Measurements from ENCODE around the gene HK1.
A peak's percentile ranks its signal among the peaks of the same experiment; 100 is the strongest.

HK1 gene

DNA sequence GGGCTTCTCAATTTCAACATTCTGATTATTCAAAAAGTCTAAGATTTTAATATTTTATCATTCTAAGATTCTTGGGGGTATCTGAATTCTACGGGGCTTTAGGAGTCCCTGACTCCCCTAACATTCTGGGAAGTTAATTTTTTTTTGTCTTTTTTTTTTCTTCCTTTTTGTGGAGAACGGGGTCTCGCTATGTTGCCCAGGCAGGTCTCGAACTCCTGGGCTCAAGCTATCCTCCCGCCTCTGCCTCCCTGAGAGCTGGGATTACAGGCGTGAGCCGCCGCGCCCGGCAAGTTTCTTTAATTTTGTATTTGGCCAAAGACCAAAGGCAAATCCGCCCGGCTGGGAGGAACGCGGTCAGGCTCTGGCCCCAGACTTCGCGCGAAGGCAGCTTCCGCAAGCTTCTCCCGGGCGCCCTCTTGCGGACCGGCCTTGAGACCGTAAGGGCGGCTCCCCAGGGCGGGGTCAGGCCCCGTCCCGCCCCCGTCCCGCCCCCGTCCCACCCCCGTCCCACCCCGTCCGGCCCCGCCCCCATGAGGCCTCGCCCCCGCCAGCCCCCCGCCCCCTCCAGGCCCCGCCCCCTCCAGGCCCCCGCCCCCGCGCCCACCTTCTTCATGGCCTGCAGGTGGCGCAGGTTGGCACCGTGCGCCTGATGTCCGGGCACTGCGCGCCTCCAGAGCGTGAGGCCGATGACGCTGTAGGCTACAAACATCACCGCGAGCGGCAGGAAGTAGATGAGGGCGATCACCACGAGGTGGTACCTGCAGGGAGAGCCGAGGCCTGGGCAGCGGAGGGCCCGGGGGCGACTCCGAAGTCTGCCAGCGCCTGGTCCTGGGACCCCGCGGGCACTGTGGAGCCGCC, 130.3 kb downstream of the HK1 start:
- DNase-seq: peak; percentile 93

DNA sequence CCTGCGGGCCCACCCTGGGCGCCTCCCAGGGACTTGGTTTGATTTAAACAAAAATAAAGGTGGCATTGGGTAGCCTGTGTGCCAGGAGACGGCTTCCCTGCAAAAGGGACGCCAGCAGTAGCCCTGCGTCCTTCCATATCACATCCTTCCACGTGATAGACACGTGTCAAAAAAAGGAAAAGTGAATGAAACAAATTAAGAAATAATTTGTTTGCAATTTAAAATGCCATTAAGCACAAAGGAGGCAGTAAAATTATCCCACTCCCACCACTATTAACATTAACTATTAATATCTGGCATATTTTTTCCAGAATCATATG, 130.8 kb downstream of the HK1 start:
- no peak for DNase-seq

DNA sequence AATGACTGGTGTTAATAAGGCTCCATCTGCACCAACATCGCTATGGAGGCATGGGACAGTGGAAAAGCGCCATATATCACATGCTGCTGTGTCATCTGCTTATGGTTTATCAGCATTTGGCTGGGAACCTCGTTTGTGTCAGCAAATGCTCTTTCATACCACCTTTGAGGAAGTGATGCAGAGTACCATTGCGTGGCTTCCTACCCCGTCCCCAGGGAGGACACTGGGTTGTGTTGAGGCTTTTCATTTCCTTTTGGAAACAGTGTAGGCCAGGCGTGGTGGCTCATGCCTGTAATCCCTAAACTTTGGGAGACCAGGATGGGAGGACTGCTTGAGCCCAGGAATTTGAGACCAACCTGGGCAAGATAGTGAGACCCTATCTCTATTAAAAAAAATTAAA, 131.7 kb downstream of the HK1 start:
- DNase-seq: no peak

DNA sequence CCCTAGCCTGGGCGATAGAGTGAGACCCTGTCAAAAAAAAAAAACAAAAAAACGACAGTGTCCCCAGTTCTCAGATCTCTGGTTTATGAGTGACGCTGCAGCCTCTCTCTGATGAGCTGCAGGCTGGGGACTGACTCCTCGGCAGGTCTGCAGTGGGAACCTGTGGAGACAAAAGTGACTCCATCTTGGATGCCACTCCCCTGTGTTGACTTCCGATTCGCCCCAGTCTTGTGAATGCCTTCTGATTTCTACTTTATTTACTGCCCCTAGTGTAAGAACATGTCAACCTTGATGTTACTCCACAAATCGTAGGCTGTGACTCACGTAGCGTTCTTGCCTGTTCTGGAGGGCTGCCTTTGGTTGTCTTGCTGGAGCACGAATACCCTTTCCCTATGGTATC, 132.2 kb downstream of the HK1 start:
- no peak for DNase-seq

DNA sequence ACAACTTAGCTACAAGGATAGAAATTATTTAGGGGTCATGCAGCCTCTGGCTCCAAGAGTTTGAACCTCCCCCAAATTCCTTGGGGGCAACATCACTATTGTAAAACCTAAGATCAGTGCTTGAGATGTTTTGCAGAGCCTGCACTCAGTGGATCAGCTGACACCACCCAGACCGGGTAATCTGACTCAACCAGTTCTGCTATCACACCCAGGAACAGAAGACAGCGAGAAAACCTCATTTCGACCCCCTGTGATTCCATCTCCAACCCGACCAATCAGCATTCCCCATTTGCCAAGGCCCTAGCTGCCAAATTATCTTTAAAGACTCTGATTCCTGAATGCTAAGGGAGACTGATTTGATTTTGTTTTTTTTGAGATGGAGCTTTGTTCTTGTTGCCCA, 133.2 kb downstream of the HK1 start:
- DNase-seq: no peak

DNA sequence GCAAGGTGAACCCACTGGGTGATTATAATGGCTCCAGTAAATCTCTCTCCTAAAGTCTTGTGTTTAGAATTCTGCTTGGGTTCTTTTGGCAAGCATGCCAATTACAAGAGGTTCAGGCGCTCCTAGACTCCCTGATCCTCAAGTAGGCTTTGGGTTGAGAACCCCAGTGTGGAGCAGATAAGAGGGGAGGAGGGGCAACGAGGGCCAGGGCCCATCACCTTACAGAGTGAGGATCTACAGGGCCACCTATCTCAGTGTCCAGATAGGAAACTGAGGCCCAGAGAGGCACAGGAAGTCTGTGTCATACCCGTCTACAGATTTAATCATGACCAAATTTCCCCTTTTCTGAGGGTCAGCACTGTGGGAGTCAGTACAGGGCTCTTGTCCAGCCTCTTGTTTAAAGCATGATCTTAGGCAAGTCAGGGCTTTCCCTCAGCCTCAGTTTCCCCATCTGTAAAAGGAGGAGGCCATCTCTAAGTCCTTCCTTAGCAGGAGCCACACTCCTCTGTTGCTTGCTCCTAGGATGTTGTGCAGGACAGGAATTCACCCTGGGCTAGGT, 134.0 kb downstream of the HK1 start:
- no peak for DNase-seq

DNA sequence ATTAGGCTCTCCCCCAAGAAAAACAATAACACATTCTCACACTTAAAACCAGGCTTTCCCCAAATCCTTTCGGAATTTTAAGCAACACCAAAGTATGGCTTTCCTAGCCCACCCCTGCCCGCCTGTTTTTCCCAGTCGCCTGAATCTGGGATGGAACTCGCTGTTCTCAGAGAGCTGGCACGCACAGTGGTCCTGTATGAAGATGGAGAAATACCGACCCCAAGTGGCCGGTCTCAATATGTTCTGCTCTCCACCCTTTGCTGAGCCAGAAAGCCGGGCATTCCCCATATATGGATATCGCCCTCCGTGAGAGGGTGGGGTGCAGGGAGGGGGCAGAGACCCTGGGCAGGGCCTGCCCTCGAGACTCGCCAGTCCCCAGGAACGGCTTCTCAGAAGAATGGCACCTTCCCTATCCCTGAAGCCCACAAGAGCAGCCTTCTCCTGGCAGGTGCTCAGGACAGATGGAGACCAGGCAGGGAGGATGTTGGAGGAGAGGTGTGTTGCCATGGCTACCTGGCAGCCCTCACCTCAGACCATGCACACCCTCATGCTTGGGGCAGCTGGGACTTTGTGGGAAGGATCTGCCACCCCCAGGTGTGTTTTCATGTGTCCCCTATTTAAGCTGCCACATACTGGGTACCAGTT, 135.0 kb downstream of the HK1 start:
- DNase-seq: peak; percentile 44

DNA sequence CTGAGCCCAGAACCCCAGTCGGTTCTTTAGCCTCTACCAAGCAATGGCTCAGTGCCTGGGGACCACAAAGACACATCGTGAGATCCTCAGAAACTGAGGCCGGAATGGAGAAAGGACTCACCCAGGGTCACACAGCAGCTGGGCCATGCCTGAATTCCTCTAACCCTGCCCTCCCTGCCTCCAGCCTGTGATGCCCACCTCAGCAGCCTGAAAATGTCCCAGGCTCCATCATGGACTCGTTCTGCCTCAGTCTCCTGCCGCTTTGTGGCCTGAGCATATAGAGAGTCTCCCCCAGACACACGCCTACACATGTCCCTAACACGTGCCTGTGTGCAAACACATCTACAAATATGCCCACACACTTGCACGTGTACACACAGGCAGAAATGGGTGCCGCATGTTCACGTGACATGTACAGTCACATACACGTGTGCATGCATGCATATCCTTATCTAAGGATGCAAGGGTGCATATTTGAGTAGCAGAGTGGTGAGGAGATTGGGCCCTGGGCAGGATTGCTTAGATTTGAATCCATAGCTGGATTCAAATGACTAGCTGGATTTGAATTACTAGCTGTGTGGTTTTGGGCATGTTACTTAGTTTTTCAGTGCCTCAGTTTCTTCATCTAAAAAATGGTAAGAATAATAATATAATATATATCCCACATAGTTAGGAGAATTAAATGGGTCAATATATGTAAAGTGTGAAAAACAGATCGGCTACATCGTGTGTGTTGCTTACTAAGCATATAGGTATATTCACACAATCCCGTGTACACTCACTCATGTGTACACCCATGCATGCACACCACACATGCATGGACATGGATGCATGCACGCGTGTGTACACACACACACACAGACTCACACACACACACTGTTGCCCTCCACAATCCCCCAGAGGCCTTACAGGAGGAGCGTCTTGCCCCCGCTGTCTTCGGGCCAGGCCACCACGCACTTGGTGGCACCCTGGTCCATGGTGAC, 136.0 kb downstream of the HK1 start:
- DNase-seq: no peak

DNA sequence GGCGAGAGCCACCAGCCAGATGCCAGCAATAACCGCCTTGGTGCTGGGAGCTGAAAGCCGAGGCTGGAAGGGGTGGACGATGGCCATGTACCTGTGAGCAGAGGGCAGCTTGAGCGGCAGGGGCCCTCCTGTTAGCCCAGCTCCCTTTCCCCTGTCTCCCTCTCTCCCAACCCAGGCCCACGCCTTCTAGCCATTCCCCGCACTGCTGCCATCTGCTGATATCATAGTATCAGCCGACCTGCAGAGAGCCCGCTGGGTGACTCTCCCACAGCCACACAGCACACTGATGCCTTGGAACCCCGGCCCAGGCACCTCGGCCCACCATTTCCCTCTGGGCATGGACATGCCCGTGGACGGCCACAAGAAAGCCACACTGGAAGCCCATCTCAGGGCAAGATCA, 136.8 kb downstream of the HK1 start:
- no peak for DNase-seq

DNA sequence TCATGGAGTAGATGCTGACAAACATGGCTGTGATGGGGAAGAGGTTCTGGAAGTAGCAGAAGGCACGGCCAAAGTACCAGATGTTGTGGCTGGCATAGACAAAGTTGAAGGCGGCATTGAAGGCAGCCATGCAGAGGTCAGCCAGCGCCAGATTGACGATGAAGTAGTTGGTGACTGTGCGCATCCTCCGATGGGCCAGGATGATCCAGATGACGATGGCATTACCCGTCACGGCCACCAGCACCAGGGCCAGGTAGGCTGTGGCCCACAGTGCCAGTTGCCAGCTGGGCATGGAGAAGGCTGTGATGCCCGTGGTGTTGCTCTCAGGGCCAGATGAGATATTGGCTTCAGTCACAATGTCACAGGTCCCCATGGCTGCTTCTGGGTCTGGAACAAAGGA, 137.7 kb downstream of the HK1 start:
- DNase-seq: no peak

DNA sequence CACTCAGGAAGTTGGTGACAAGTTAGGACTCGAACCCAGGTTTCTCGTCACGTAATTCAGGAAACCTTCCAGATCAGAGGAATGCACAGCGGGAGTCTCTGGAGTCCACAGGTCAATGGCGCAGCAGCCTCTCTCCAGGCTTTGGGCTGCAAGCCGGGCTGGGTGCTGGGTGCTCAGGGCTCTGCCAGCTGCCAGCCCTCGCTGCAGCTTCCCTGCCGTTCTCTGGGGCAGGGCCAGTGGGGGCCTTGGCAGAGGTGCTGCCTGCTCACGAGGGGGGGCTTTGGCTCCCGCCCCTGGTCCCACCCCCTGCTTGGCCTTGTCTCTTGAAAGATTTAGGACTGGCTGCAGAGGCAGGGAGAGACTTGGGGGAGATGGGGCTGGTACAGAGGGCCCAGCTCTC, 138.4 kb downstream of the HK1 start, which contains the start of gene TACR2:
TSS of gene TACR2 (minus strand) at position 224 of the 400 bp plus-strand sequence. CDS start 595 bp downstream, outside the sequence.
- DNase-seq: no peak

DNA sequence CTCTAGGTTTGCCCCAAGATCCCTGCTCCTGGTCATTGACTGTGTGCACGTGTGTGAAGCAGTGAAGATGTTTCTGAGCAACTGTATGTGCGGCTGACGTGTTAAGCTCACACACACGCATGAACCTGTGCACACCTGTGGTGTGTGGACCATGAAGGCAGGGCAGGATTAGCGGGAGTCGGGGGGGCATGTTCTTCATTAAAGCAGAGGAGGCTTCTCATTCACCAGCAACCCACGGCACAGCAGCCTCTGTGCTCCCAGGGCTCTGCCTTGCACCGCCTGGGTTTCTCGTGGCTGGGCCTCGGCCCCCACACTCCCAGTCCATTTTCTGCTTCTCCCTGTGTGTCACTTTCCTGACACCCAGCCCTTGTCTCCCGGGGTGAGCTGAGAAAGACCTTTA, 139.2 kb downstream of the HK1 start:
- DNase-seq: no peak

DNA sequence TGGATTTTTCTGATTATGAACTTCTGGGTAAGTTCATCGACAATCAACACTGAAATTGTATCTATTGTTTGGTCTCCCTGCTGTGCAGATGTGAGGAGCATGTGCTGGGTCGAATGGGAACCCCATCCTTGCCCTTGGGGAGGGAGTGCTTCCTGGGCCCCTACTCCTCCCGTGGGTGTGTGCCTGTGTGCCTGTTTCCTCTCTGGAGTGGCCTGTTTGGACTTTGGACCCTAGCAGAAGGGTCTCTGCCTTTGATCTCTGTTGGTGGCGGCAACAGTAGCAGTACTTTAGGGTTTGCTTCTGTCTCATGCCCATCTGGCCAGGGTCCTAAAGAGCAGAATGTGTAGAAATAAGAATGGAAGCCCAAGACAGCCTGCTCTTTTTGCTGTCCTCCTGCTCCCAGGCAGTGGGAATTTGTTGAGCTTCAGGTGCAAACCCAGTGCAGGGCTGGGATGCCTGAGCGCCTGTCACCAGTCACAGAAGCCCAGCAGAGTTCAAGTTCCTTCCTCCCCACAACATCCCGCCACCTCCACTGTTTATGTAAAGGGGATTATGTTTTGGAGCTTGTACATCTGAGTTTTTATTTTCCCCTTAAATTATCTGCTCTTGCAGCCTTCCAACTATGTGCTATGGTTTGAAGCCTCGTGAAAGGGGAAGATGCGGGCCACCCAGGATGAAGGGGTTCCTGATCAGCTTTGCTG, 139.9 kb downstream of the HK1 start:
- no peak for DNase-seq

DNA sequence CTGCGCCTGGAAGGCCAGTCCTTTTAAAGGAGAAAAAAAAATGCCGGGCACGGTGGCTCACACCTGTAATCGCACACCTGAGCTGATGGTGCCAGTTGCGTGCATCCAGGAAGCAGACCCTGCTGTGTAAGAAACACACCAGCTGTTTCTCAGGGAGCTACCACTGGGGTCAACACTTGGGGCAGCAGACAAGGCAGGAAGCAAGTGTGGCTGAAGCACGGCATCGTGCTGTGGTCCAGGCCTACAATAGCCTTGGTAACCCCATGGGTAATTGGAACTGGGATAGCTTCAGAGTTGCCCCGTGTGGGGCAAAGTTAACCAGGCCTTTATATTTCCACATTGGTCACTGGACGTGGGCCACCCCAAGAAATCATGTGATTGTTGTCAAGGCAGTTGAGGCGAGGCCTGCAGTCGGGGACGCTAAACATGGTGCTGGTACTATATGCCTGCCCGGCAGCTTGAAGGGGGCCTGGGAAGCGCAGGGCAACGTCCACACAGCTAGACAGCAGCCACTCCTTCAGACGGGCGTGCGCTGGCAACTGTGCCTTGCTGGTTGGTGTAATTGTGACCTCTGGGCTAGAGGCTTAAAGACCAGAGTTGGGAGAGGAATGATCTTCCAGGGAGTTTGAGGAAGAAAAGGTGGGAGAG, 140.9 kb downstream of the HK1 start:
- DNase-seq: no peak

DNA sequence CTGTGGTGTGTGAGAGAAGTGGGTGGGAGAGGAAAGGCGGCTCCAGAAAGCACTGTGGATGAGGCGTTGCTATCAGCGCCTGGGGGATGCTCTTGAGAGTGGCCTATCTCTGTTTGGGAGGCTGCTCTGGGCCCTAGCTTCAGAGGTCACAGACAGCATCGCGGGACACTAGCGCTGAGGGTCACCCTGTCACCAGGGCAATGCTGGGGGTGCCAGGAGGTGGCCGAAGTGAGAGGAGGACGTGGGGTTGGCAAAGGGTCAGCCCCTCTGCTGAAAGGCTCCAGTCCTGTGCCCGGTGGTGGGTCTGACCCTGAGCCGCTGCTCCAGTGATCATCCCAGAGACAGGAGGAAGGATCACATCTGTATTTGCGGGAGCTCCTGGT, 141.4 kb downstream of the HK1 start:
- DNase-seq: no peak

DNA sequence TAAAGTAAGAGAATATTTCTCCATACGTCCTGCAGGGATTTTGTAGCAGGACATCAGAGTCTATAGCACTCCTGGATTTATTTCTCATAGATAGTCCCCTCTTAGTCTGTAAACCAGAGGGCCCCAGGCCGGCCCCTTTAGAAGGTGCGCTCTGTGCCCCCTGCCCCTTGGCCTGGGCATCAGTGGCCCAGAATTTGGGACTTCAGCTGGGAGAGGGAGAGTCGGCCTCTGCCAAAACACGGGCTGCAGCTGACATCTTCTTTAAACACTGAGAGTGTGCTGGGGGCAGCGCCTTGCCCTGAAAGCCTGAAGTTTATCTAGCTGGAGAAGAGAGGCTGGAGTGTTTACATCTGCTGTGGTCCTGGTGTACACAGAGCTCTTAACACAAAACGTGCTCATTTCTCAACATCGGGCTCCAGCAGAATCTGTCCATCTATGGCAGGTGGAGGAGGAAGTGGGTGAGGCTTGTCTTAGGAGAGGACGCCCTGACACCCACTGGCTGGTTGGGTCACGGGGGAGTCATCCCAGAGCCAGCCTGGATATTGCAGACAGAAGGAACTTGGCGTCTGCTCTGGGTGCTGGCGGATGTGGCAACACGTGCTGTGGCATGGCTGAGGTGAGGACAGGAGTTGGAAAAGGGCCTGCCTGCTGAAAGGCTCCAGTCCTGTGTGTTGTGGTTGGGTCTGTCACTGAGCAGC, 143.5 kb downstream of the HK1 start:
- no peak for DNase-seq

DNA sequence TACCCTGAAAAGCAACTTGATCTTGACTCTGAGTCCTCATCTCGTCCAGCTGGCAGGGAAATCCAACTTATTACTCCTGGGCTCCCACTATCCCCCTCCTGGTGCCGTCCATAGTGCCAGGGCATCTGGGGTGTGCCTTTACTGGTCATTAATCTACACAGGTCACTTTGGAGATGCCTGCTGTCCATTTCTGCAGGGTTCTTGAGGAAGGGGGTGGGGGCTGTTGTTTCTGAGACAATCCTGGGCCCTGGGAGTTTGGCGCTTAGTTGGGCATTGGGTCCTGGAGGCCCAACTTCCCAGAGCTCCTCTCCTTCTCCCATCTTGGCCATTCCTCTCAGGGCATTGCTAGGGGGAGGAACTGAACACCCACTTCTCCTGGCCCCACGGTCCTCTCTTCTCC, 144.4 kb downstream of the HK1 start:
- no peak for DNase-seq

DNA sequence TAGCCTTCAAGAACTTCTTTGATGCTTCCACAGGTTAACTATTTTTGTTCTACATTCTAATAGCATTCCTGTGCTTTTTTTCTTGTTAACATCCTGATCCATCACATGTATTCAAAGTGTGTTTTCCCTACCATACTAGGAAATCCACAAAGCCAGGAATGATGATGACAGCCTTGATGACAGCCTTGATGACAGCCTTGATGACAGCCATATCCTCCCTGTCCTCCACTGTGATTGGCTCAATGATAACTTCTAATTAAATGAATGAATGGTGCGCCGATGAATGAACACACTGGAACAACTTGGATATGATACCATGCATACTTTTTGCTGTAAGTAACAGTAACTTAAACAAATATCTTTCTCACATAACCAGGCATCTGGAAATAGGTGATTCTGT, 146.7 kb downstream of the HK1 start:
- no peak for DNase-seq

DNA sequence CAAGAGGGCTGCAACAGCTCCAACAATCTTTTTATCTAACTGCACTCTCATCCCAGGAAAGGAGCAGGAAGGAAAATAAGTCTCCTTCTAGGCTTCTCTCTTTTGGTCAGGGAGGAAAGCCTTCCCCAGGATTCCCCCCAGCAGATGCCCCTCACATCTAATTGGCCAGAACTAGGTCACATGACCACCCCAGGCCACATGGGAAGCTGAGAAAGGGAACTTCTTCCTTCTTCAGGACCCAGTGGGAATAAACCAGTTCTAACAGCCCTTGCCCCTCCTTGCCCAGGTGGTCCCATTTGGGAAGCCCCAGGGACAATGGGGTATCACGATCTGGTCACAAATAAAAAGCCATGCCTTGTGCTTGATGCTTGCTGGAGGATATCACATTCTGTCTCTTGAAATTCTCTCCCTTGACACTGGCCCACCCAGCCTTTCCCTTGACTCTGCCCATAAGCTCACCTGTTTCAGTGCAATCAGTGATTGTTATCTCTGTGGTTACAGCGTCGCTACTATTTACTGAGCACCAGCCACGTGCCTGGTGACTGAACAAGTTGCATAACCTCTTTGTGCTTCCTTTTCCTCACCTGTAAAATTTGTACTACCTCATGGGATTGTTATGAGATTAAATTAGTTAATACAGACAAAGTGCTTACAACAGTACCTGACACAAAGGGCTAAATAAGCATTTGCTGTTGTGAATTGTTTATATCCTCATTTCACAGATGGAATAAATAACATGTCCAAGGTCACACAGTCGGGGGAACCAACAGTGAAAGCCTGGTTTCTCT, 147.4 kb downstream of the HK1 start:
- peak; percentile 83 for DNase-seq

DNA sequence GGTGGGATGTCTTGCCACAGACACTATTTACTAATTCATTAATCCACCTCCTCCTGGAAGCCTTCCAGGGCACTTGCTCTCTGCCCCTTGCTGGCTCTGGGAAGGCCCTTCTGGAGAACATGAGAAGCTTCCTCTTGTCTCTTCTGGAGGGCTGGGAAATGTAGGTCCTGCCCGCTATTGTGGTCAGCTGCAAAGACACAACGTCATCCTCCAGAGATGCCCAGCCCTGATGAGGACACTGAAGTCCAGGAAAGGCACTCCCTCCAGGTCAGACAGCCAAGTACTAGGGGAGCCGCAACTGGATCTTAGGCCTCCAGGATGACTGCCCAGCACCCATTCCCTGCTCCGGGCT, 148.1 kb downstream of the HK1 start:
- no peak for DNase-seq

DNA sequence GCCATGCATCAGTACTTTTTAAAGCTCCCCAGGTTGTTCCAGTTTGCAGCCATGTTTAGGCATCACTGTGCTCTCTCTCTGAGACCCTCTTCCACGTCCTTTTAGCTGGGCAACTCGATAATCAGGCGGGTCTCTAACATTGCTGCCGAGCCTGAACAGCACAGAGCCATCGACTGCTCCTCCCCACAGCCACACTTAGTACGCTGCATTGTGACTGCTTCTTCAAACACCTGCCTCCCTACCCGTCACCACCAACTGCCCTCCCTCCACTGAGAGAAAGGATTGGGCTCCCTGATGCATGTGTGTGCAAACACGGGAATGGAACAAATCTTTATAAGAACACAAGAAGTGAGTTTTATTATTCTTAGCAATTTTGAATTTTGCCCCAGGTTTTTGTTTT, 149.9 kb downstream of the HK1 start:
- DNase-seq: no peak

Measured in CD4-positive, alpha-beta T cell treated with Interleukin-17A for 1 hour (primary cell).